Raji (cell line): Measurements from ENCODE around the gene TSSK6.

Experiments
- POLR2A ChIP-seq: IDR thresholded peaks from 2 replicates; pipeline ENCODE4 v1.6.1; 2011; ENCODE audit warnings: low read depth, low read length, control low read depth; ENCODE audit not compliant: insufficient read depth

Gene TSSK6

DNA sequence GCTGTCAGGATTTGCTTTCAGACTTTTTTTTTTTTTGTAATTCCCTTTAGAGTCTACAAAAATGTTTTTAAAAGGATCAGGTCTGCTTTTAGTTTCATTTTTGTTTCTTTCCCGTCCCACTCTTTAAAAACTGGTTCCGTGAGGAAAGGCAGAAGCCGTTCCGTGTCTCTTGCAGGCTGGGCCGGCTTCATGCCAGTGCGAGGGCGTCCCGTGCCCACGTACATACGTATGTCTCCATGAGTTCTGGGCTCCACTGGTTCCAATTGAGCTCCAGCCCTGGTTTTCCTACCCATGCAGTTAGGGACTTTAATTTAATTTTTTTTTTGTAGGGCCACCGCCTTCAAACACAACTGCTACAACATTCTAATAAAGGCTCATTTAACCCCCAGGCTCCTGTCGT, 8.8 kb downstream of the TSSK6 start:
- no peak for TF ChIP-seq POLR2A

DNA sequence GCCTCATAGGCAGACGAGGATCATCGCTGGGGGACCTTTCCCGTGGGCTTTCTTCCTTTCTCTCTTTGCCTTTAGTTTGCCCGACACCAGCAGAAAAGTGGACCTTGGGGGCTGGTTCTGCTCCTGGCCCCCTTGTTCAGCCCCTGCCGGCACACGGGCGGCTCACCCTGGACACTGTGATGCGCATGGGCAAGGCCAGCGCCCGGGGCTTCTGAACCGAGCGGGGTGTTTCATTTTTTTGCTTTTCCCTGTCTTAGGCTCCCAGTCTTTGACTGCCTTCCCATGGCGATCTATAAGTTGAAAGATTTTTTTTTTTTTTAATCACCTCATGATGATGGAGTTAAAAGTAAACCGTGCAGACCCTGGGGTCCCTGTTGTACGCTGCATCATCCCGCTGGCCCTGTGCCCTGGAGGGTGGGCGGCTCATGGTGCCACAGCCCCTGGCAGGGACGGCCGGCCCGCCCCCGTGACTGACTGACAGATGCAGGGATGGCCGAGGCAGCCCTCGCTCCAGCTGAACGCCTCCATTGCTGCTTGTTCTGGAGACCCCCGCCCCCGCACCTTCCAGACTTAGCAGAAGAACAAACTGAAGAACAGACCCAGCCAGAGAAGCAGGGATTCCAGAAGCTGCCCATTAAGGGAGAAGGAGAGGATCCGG, 9.6 kb downstream of the TSSK6 start:
- no peak for TF ChIP-seq POLR2A

DNA sequence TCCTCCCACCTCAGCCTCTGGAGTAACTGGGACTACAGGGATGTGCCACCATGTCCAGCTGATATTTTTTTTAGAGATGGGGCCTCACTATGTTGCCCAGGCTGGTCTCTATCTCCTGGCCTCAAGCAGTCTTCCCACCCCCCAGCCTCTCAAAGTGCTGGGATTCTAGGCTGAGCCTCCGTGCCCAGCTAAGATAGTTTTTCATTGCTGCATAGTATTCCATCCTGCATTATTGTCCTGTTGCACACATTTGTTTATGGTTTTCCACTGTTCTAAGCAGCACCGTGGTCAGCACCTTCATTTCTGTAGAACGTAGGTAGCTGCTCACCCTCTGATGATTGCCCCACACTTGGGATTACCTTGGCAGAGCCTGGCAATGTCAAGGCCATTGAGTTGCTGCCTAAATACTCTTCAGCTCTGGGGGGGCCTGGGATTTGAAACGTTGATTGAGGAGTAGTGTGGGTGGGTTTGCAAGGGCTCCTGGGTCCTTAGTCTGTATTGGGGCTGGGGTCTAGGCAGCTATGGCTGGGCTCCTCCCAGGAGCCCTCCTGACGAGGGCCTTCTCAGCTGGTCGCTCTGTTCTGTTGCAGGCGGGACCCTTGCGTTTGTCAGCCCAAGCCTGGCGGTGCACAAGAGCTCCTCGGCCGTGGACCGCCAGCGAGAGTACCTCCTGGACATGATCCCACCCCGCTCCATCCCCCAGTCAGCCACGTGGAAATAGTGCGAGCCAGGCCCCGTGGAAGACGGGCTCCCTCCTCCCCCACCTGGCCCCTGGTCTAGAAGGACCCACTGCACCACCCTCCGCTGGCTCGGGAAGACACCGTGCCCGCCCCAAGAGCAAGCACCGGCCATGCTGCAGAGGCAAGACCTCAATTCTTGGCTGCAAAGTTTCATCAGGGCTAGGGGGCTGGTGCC, 10.3 kb downstream of the TSSK6 start:
- no peak for TF ChIP-seq POLR2A

DNA sequence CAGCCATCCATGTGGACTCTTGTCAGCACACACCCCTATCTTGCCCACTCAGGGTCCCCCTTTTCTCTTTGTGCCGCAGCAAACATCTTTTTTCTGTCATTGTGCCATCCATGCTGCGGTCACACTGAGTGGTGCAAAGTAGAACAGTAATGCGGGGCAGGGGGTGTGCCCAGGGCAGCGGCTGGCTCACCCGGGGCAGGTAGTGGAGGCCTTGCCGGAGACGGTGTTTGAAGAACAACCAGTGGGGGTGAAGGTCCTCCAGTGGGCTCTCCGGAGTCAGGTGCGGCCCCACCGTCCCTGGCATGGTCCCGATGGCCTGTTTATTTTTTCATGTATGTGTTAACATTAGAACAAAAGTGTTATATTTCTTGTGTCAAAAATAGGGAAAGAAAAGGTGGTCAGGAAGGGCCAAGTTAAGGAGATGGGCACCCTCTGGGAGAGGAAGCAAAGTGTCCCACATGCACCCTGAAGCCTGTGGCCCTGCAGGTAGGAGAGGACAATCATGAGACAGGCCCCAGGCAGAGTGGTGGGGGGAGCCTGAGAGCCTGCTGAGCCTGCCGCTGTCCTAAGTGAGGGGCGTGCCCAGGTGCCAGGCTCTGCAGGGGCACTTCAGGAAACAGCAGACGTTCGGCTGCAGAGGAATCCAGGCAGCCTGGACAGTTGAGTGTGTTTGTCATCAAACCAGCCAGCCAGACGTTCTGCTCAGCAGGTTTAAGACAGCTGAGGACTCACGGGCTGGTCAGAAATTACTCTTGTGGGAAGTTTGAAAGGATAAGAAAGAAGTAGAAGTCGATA, 12.3 kb downstream of the TSSK6 start:
- TF ChIP-seq POLR2A = no peak

DNA sequence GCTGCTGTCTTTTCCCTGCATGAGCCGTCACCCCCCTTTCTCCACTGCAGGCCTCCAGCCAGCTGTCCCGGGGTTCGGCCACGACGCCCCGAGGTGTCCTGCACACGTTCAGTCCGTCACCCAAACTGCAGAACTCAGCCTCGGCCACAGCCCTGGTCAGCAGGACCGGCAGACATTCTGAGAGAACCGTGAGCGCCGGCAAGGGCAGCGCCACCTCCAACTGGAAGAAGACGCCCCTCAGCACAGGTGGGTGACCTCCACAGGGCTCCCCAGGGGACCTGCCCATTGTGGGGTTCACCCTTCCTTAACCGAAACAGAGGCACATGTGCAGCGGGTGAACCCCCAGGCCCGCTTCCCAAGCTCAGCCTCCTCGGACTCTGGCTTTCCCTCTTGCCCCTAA, 13.1 kb downstream of the TSSK6 start:
- TF ChIP-seq POLR2A = no peak

DNA sequence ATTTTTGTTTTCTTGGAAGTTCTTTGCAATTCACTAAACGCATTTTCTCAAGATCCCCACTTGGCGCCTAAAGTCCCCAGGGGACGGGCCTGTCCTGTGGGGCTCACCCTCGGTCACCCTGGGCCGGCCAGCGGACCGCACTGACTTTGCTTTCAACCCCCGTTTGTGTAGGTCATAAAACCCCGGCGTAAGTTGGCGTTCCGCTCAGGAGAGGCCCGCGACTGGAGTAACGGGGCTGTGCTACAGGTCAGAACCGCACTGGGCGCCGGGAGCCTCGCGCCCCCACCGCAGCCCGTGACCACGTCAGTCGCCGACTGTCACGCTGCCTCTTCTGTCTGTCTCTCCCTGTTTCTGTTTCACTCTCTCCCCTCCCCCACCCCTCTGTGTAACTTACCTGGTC, 13.6 kb downstream of the TSSK6 start:
- TF ChIP-seq POLR2A = no peak

DNA sequence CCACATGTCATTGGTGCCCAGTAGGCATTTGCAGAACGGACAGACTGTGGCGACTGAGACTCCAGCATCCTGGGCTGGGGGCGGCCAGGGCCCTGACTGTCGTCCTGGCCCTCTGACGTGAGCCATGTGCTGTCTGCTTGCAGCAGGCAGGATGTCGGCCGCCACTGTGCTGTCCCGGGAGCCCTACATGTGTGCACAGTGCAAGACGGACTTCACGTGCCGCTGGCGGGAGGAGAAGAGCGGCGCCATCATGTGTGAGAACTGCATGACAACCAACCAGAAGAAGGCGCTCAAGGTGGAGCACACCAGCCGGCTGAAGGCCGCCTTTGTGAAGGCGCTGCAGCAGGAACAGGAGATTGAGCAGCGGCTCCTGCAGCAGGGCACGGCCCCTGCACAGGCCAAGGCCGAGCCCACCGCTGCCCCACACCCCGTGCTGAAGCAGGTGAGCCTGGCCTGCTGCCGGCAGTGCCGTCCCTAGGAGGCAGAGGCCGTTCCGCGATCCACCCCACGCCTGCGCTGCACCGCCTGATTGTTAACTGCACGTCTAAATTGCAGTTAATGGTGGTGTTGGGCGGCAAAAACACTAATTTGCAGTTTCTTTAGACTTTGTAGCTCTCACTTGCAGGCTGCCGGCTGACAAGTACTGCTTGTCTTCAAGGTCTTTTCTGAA, 14.2 kb downstream of the TSSK6 start:
- TF ChIP-seq POLR2A = no peak

DNA sequence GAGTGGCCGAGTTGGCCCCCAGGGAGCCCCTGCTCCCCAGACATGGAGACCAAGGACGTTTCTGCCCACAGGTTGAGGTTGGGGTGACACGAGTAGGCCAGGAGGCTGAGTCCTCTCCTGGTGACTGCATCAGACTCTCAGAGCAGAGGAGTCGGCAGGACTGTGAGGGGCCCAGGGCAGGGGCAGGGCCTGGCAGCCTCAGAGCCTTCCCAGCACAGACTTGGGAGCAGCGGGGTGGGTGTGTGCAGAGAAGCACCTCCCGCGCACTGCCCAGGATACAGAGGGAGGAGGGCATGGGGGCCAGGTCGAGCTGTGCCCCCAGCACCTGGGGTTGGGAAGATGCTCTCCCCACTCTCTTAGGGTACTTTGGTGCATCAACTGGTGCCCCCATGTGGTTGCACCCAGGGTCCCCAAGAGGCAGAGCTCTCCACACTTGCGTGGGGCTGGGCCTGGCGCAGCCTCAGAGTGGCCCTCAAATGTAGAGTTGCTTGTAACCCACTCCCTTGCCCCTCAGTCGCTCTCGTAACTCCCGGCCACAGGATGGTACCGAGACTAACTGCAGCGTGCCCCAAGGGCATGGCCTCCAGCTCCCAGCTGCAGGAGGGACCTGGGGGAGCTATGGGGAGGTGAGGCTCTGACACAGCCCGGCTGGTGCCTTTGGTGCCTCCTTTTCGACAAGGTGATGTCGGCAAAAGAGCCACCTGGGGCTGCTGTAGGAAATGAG, 15.9 kb downstream of the TSSK6 start:
- TF ChIP-seq POLR2A = no peak

DNA sequence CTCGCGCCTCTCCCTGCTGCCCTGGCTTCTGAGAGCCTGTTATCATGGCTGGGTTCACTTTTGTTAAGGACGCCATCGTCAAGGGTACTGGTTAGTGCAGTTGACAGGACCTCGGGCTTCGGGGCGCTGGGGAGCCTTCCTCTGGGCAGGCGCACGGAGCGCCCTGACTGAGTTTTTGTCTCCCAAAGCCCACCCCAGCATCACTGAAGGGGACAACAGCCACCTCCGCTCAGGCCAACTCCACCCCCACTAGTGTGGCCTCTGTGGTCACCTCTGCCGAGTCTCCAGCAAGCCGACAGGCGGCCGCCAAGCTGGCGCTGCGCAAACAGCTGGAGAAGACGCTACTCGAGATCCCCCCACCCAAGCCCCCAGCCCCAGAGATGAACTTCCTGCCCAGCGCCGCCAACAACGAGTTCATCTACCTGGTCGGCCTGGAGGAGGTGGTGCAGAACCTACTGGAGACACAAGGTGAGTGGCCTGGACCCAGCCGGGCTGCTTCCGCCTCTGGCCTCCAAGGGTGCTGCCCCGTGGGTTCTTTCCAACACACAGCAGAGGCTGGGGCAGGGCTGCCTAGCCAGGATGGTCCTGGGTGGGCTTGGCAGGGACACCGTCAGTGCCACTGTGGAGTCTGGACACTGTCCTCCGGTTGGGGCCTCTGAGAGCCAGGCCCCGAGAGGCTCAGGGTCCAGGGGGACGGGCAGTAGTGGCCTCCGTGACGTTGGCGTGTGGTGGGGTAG, 16.9 kb downstream of the TSSK6 start:
- TF ChIP-seq POLR2A = no peak

DNA sequence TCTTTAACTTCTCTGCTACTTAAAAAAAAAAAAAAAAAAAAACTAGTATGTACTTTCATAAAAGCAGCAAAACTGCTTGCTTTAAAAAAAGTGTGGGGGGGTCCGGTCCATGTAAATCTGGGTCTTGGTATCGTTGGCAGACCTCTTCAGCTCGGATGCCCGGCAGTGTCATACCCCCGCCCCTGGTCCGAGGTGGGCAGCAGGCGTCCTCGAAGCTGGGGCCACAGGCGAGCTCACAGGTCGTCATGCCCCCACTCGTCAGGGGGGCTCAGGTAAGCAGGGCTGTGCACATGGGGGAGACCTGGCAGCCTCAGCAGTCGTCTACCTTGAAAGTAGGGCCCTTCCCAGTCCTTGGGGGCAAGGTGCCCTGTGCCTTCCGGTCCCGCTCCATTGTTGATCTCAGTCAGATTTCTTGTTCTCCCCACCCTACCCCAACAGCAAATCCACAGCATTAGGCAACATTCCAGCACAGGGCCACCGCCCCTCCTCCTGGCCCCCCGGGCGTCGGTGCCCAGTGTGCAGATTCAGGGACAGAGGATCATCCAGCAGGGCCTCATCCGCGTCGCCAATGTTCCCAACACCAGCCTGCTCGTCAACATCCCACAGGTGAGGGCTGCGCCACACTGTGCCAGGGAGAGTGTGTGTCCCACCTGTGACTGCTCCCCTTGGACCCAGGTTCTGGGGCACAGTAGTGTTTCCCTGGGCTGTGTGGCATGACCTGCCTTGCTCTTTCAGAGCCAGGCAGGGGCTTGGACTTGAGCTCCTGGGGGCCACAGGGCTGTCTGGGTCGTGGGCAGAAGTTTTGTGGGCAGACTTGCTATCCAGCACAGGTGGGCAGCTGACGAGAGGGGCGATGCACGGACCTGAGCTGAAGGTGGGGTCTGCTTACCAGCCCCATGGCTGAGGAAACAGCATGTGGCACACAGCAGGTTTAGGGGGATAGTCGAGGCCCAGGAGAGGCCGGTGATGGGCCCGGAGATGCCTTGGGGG, 19.4 kb downstream of the TSSK6 start:
- TF ChIP-seq POLR2A = no peak

DNA sequence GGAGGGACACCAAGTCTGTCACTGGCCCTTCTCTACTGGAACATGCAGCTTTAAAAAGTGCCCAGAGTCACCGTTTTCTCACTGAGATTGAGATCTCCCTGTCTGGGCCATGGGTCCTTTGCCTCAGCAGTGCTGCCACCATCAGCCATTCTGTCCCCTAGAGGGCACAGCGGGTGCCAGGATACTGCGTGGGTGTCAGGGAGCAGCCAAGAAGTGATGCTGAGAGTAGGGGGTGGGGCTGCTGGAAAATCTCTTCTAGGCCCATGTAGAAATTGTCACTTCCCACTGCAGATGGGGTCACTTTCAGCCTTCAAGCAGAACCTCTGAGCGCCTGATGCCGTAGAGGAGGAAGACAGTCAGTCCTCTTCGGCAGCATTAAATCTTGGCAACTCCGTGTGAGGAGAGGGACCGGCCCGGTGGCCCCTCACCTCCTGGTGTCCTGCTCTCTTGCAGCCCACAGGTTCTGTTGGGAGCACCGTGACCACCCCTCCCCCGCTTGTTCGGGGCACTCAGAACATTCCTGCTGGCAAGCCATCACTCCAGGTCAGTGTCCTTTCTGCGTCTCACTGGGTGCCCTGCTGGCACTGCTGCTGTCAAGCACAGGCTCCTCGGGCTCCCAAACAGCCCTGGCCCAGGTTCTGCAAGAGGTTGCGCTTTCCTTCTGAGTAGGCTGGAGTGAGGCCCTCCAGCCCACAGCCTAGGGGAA, 21.4 kb downstream of the TSSK6 start:
- TF ChIP-seq POLR2A = no peak

DNA sequence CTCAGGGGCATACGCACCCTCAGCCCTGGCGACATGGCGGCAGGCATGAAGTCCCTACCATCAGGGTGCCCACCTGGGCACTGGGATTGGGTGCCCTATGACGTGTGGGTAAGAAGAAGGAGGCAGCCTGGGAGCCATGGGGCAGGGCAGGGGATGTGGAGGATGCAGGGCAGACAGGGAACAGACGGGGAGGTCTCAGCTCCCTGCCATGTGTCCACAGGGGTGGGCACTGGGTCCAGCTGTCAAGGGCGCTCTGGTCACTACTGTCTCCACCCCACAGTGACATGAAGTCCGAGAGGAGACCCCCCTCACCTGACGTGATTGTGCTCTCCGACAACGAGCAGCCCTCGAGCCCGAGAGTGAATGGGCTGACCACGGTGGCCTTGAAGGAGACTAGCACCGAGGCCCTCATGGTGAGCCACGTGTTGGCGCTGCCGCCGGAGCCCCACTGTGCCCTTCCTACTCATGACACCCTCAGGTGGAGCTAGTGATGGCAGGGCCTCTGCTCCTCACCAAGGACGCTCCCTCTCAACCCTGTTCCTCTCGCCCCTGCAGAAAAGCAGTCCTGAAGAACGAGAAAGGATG, 23.2 kb downstream of the TSSK6 start:
- no peak for TF ChIP-seq POLR2A
